SKM-1 (cell line): Measurements from ENCODE around the gene SLC10A1.

Experiments used
- DNase-seq: peaks from one replicate; lab custom pipeline; 2025; ENCODE audit not compliant: unreplicated experiment; lab: John Stamatoyannopoulos, UW

Gene SLC10A1

DNA sequence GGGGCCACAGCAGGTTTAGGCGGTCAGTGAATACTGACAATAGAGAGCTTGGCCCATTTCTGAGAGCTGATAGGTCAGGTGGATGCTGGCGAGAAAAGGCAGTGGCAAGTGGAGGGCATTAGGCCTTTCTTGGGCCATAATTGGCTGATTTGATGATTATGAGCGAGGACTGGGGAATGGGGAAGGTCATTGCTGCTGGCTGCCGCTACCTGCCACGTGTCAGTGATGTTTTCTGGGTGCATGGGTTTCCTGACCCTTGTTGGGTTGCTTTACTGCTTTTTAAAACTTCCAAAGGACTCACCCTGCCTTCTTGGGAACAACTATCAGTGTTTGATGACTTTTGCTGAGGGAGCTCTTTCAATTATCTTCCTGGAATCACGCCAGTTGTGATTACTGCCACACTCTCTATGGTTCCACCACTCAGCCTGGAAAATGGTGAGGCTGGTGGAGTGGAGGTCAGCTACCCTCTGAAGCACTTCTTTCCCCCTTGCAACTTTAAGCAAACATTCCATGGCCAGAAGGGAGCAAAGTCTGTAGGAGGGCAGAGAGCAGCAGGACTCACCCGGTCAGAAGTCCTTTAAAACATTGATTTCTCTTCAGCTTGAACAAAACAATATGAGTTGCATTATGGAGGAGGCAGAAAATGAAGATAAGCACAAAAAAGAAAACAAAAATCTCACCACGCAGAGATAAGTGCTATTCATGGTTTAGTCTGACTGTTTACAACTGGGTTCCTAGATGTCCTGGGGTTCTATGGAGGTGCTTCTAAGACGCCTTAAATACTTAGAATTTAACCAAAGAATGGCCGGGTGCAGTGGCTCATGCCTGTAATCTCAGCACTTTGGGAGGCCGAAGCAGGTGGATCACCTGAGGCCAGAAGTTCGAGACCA is 12.1 kb upstream of the SLC10A1 start:
- DNase-seq = no peak

DNA sequence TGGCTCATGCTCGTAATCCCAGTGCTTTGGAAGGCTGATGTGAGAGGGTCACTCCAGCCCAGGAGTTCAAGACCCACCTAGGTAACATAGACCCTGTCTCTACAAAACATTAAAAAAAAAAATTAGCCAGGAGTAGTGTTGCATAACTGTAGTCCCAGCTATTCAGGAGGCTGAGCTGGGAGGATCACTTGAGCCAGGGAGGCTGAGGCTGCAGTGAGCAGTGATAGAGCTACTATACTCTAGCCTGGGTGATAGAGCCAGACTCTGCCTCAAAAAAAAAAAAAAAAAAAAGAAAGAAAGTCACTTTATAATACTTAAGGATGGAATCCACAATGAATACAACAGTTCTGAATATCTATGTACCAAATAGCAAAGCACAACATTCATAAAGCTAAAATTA is 10.2 kb upstream of the SLC10A1 start:
- DNase-seq = no peak

DNA sequence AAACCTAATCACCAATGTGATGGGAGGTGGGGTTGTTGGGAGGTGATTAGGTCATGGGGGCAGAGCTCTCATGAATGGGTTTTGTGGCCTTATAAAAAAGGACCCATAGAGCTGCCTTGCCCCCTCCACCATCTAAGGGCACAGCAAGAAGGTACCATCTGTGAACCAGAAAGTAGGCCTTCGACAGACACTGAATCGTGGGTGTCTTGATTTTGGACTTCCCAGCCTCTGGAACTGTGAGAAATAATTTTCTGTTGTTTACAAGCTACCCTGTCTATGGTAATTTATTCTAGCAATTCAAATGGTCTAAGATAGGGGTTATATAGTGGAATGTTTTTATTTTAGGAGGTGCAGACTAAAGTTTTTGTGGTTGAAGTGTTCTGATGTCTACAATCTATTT is 7.9 kb upstream of the SLC10A1 start:
- no peak for DNase-seq

DNA sequence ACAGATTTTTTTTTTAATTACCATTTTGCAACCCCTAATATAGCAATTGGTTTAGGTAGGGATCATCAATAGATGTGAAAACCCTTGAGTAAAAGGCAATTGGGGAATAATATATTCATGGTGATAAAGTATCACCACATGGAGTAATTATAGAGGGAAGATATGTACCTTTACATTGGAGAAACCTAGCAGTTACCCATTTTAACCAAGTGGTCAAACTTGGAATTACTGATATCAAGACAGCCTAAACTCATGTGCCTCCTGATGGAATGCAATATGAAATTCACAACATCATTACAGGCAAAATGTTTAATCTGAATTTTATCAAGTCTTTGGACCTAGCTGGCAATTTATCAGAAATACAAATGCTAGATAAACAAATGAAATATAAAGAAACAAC is 6.7 kb upstream of the SLC10A1 start:
- no peak for DNase-seq

DNA sequence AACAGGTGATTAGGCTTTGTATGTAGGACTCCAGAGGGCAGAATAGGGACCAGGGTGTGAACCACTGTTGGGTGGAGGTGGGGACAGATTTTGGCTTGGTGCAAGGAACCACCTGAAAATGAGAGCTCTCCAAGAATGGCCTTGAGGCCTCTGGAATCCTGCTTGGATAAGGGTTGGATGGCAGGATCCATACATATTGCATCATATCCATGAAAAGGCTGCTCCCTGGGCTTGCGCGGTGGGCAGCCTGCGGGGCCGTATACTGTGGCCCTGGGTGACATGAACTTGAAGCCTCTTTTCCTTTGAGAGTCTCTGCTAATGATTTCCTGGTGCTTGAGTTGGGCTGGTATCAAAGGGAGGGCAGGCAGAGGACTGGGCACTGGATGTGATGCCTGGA is 1.3 kb upstream of the SLC10A1 start:
- no peak for DNase-seq

DNA sequence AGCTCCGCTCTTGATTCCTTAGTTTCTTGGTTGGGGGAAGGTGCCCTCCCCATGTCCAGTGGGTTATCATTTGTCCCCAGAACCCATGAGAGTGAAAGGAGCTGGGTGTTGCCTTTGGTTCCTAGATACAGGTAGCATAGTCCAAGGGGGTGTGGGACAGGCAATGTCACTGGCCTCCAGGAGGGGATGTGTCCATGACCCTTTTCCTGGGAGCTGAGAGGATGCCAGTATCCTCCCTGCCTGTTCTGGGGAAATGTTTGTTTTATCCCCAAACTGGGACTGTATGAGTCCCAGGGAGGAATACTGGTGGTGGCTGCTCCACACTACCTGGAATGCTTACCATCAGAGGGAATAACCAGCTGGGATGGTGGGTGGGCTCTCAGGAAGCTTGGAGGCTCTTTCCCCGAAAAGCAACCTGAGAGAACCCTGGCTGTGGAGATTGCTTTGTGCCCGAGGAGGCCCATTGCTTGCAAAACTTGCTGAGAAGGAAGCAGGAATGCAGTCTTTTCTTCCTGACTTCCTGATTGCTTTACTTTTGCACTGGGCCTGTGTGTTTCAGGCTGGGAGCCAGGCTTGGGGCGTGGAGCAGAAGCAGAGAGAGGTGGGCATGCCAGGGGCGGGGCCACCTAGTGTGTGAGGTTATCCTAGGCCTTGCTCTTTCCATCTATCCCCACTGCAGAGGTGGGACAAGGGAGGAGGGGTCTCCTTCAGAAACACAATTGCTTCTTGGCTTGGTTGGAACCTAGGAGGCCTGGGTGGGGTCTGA is 715 bp upstream of the SLC10A1 start:
- no peak for DNase-seq

DNA sequence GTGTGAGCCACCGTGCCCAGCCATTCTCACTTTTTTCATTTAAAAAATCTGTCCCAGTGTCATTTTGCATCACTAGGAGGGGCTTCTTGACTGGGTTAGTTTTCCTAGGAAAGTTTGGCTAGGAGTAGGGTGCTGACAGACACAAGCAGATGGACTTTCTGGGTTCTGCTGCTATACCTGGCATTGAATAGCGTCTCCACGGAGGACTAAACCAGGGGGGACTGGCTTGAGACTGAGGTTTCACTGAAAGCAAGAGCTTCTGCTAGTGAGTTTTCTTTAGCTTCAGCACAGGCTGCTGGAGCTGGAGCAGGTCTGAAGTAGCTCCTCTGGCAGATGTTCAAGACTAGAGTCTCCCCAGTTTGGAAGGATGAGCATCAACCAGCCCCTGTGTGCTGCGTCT is 1.4 kb downstream of the SLC10A1 start:
- DNase-seq = no peak

DNA sequence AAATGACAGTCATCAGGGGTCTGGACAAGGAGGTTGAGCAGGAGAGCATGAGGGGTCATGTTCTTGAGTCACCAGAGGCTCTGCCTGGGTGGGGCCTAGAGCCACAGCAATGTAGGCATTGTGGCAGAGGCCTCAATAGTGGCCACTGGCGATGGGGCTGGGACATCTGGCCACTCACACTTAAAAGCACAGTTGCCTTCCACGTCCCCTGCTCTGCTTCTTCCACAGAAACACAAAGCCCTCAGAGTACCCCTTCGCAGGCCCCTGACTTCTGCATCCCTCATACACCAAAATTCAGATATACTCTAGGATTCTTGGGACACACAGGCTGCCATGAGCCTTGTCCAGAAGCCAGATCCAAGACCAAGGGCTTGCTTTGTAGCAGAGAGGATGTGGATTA is 2.2 kb downstream of the SLC10A1 start:
- no peak for DNase-seq

DNA sequence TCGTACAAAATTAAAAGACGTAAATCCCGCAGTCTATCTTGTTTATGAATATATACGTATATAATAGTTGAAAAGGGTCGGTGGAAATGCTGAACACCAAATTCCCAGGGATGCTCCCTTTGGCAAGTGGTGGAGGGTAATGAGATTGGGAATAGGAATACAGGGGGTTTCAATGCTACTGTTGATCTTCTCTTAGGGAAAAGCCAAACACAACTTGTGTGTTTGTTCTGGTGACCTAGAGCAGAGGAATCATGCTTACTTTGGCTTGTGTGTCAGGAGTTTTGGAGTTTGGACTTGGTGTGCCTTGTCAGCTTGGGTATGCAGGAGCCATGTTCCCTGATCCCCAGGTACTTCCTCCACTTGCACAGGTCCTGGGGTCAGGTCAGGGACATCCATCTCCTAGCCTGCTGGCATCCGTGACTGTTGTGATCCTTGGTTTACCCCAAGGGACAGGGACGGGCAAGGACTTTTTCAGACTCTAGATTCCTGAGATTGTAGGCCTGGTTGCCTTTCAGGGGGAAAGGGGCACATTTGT is 4.1 kb downstream of the SLC10A1 start:
- no peak for DNase-seq

DNA sequence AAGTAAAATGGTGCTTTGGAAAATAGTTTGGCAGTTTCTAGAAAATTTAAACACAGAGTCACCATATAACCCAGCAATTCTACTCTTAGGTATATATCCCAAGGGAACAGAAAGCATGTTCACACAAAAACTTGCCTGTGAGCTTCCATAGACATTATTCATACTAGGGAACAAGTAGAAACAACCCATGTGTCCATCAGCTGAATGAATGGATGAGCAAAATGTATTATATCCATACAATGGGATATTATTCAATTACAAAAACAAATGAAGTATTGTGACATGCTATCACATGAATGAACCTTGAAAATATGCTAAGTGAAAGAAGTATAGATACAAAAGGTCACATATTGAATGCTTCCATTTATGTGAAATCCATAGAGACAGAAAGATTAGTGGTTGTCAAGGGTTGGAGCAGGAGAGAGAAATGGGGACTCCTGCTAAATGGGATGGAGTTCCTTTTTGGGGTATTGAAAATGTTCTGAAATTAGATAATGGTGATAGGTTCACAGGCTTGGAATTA is 7.9 kb downstream of the SLC10A1 start:
- no peak for DNase-seq

DNA sequence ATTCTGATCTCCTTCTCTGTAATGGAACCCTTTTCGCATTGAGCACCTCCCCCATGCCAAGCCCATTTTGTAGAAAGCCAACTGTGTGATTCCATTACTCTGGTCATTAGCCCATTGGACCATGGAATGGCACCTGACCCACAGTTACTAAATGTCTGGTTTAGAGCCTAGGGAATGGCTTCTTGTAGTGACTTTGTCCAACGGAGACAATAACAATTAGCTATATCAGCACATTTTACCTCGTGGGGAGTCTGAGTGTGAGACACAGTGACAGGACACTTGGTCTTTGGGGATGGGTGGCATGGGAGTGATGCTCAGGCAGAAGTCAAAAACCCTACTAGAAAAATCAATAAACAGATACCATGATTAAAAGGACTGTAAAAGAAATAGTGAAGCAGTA is 10.4 kb downstream of the SLC10A1 start:
- no peak for DNase-seq

DNA sequence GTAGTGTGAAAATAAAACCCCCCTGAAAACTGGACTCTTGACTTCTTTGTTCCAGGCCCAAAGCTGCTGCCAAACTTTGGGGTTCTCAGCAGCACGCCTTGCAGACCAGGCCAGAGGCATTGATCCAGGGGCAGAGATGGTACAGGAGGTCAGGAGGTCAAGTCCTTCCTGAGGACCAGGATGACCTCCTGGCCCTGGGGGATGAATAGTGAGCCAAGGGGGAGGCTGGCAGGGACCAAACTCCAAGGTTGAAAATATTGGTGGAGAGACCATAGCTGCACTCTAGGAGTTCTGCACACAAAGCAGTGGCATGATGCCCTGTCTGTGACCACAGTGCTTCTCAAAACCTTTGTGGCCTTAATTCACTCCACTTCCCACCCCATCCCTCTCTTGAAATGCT is 12.1 kb downstream of the SLC10A1 start:
- DNase-seq = no peak

DNA sequence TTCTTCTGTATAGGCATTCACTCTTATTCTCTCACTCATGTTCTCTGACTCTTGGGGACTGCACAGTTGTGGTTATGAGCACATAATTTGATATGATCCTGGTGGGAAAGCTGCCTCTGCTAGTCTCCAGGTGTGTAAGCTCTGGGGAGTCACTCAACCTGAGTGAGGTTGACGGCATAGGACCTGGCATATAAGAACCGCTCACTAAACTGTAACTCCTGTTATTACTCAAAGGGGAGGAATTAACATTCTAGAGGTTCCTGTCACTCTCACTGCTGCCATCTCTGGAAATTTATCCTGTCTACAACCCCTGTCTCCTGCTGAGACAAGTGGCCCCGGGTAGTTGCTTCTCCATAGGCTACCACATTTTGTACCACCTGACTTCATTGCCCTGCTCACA is 16.1 kb downstream of the SLC10A1 start:
- DNase-seq = no peak

DNA sequence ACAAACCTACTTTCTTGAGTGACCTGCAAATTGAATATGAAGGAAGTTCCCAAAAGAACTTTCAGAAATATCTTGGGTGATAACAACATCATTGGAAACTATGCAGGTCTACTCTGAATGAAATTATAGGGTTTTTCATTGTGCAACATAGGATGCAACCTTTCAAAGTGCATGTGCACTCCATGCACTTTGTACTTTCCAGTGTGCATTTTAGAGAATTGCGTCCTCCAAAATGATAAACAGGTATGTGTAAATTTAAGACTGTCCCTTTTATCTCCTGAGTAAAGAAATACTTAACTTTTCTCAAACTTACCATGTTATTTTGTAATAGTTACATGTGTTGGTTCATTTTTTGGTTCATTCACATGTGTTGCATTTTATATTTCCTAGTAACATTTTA is 16.9 kb downstream of the SLC10A1 start:
- DNase-seq = no peak

DNA sequence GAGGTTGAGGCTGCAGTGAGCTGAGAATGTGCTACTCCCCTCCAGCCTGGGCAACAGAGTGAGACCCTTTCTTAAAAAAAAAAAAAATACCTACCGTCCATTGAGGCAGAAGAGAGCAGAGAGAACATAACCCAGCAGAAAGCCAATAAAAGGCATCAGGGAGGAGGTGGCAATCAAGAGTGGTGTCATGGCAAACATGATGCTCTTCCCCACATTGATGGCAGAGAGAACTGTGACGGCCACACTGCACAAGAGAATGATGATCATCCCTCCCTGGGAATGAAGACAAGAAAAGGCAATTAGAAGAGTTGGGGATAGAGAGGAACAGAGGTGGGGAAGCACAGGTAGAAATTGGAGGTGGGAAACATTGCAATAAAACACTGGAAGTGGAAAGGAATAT is 18.0 kb downstream of the SLC10A1 start:
- DNase-seq = no peak

DNA sequence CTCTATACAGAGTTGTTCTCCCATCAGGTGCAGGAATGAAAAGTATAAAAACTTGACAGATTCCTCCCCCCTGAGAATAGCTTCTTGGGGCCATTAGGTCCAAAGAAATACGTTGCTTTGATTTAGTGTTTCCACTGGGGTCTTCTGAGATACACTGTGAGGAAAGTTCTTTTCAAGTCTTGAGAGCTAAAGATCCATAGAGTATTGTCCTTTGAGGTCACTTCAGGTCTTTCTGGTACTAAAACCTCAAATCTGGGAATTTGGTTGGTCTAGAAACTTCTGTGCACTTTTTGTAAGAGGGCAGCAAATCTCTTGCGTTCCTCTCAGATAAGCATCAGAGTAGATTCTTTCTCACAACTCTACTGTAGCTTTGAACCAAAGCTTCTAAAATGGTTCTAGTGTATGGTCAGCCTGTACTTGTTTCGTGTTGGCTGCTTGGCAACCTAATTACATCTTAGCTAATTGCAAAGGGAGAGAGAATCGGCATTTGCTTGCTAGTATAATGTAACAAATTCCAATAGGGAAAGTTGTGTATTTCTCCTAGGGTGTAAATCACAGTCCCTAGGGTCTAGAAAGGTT is 20.1 kb downstream of the SLC10A1 start:
- no peak for DNase-seq

DNA sequence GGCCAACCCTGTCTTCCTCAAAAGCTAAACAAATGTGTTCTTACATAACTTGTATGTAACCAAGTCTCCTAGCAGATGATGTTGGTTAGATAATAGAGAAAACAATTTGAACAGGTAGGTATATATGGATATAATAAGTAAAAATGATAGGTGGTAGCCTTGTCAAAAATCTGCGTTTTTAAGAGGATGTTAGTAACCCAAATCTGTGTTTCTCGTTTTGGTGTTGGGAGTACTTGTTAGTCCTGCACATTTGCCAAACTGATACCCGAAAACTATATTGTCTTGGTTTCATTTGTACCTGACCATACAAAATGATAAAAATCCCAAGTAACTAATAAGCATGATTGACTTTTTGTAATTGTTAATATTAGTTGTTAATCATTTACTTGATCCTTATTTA is 22.0 kb downstream of the SLC10A1 start:
- DNase-seq = no peak

DNA sequence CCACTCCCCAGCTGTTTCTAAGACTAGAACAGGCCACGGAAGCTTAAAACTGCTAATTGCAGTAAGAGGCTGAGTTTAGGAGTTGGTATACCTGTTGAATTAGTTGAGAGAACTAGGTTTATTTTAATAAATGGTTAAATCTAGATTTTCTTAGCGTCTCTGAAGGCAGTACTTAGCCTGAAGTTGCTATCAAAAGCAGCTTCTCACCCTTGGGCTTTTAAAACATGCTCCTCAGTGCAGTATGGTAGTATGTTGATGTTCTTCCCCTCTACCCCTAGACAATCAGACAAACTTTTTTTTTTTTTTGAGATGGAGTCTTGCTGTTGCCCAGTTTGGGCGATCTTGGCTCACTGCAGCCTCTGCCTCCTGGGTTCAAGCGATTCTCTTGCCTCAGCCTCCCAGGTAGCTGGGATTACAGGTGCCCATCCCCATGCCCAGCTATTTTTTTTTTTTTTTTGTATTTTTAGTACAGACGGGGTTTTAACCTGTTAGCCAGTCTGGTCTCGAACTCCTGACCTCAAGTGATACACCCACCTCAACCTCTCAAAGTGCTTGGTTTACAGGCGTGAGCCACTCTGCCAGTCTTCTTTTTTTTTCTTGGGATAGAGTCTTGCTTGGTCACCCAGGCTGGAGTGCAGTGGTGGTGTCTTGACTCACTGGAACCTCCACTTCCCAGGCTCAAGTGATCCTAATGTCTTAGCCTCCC is 23.3 kb downstream of the SLC10A1 start:
- DNase-seq = no peak

DNA sequence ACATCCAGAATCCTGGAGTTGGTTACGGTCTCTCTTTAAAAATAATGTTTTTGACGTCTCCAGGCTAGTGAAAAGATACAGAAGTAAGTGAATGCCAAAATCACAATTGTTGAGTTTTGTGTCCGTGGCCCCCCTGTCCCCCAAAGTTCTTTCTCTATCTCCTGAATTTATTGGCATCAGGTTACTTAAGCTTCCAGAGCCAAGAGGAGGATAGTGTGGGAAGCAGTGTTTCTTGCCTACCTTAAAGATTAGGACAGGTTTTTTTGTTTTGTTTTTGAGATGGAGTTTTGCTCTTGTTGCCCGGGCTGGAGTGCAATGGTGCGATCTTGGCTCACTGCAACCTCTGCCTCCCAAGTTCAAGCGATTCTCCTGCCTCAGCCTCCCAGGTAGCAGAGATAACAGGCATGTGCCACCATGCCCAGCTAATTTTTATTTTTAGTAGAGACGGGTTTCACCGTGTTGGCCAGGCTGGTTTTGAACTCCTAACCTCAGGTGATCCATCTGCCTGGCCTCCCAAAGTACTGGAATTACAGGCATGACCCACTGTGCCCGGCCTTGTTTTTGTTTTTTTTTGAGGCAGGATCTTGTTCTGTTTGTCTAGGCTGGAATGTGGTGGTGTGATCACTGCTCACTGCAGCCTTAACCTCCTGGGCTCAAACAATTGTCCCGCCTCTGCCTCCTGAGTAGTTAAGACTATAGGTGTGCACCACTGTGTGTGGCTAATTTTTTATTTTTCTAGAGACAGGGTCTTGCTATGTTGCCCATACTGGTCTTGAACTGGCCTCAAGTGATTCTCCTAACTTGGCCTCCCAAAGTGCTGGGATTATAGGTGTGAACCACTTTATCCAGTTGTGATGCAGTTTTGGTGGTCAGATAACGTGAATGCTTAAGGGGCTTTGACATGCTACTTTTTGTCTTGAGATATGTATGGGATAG is 24.7 kb downstream of the SLC10A1 start:
- DNase-seq = no peak

DNA sequence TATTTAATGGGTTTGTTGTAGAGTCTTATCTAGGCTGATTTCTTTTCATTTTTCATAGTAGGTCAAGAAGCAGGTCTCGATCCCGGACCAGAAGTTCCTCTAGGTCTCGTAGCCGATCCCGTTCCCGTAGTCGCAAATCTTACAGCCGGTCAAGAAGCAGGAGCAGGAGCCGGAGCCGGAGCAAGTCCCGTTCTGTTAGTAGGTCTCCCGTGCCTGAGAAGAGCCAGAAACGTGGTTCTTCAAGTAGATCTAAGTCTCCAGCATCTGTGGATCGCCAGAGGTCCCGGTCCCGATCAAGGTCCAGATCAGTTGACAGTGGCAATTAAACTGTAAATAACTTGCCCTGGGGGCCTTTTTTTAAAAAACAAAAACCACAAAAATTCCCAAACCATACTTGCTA is 25.9 kb downstream of the SLC10A1 start:
- no peak for DNase-seq
